OCI-LY3 (cell line): ENCODE measurements around the gene PAM.

Source experiments
- H2AFZ ChIP-seq: fragments of 200-600, 300-600 bp; shearing (Covaris generic); 2 replicates; pipeline ENCODE4 v1.6.0; 2014; ENCODE audit warnings: antibody characterized with exemption, low read depth, low read length
- H3K27ac ChIP-seq: fragments of 200-600, 300-600 bp; sonication (generic); 2 replicates; pipeline ENCODE4 v1.5.1; 2014; ENCODE audit warnings: mild to moderate bottlenecking, low read length, moderate library complexity, mixed read lengths
- H3K27me3 ChIP-seq: fragments of 200-600, 300-600 bp; sonication (generic); 2 replicates; pipeline ENCODE4 v1.6.1; 2014; ENCODE audit warnings: low read depth, low read length, mixed read lengths
- H3K36me3 ChIP-seq: fragments of 200-600, 300-600 bp; sonication (generic); replicated peaks from 2 replicates; pipeline ENCODE3; 2014; ENCODE audit warnings: low read depth, low read length, mixed read lengths
- H3K4me1 ChIP-seq: fragments of 300-600, 200-600 bp; sonication (generic); 2 replicates; pipeline ENCODE4 v1.6.1; 2014; ENCODE audit warnings: low read length, mixed read lengths
- H3K4me2 ChIP-seq: fragments of 200-600, 300-600 bp; sonication (generic); 2 replicates; pipeline ENCODE4 v1.6.1; 2014; ENCODE audit warnings: low read length, mixed read lengths
- H3K4me3 ChIP-seq: fragments of 300-600, 200-600 bp; sonication (generic); 2 replicates; pipeline ENCODE4 v1.5.1; 2014; ENCODE audit warnings: antibody characterized with exemption, mild to moderate bottlenecking, low read length, moderate library complexity
- H3K79me2 ChIP-seq: fragments of 300-600, 200-600 bp; shearing (Covaris generic); 2 replicates; pipeline ENCODE4 v1.6.1; 2014; ENCODE audit warnings: mild to moderate bottlenecking, low read length, mixed read lengths
- H3K9ac ChIP-seq: fragments of 300-600, 200-600 bp; shearing (Covaris generic); 2 replicates; pipeline ENCODE4 v1.6.0; 2014; ENCODE audit warnings: mild to moderate bottlenecking, low read length, moderate library complexity
- H3K9me3 ChIP-seq: fragments of 200-600, 300-600 bp; shearing (Covaris generic); 2 replicates; pipeline ENCODE4 v1.6.1; 2014; ENCODE audit warnings: low read length, mixed read lengths; ENCODE audit not compliant: insufficient read depth
- H4K20me1 ChIP-seq: fragments of 200-600, 300-600 bp; sonication (generic); 2 replicates; pipeline ENCODE4 v1.6.1; 2016; ENCODE audit warnings: low read length, mixed read lengths; ENCODE audit not compliant: insufficient read depth
- EZH2phosphoT487 ChIP-seq: fragments of 200-600 bp; shearing (Covaris generic); IDR thresholded peaks from 2 replicates; pipeline ENCODE4 v1.6.1; 2018; ENCODE audit warnings: antibody characterized with exemption, mixed run types, low read depth
- TF ChIP-seq, protein P1 (sequence below): fragments of 200-600, 300-600 bp; sonication (generic); IDR thresholded peaks from 2 replicates; pipeline ENCODE4 v1.5.1; 2014; ENCODE audit warnings: antibody characterized with exemption, low read length, low read depth

Gene PAM

GRCh38 chr5:102759700-102760099 is 4.6 kb downstream of the PAM start:
- no peaks in the 10 kb centered on the region for H3K36me3 ChIP-seq
- H3K27ac ChIP-seq = no peak overlapping the region
- no peaks in the 10 kb centered on the region for H3K9me3 ChIP-seq
- peaks cover 3% of the 10 kb centered on the region; the same call in 1 of the 2 replicates for H4K20me1 ChIP-seq
- H3K4me2 ChIP-seq = no peak overlapping the region
- no peaks in the 10 kb centered on the region for H3K27me3 ChIP-seq
- H2AFZ ChIP-seq = no peak overlapping the region
- H3K4me3 ChIP-seq = no peak overlapping the region
- peaks cover 33% of the 10 kb centered on the region for H3K4me1 ChIP-seq
- no peak for TF ChIP-seq EZH2phosphoT487
- TF ChIP-seq, protein P1, sequence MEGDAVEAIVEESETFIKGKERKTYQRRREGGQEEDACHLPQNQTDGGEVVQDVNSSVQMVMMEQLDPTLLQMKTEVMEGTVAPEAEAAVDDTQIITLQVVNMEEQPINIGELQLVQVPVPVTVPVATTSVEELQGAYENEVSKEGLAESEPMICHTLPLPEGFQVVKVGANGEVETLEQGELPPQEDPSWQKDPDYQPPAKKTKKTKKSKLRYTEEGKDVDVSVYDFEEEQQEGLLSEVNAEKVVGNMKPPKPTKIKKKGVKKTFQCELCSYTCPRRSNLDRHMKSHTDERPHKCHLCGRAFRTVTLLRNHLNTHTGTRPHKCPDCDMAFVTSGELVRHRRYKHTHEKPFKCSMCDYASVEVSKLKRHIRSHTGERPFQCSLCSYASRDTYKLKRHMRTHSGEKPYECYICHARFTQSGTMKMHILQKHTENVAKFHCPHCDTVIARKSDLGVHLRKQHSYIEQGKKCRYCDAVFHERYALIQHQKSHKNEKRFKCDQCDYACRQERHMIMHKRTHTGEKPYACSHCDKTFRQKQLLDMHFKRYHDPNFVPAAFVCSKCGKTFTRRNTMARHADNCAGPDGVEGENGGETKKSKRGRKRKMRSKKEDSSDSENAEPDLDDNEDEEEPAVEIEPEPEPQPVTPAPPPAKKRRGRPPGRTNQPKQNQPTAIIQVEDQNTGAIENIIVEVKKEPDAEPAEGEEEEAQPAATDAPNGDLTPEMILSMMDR = no peak
- no peak overlapping the region for H3K9ac ChIP-seq
- peaks cover 56% of the 10 kb centered on the region for H3K79me2 ChIP-seq

- TF ChIP-seq, protein P1 = no peak
- no peak for TF ChIP-seq EZH2phosphoT487
- Histone ChIP-seq H3K4me1 (peaks cover 33% of the 10 kb centered on the region), H3K9ac (no peak overlapping the region), H2AFZ (no peak overlapping the region), H4K20me1 (peaks cover 3% of the 10 kb centered on the region; the same call in 1 of the 2 replicates), H3K36me3 (no peaks in the 10 kb centered on the region), H3K27me3 (no peaks in the 10 kb centered on the region), H3K27ac (no peak overlapping the region), H3K4me3 (no peak overlapping the region), H3K9me3 (no peaks in the 10 kb centered on the region), H3K79me2 (peaks cover 52% of the 10 kb centered on the region), H3K4me2 (no peak overlapping the region)
These were observed 5.7 kb downstream of the PAM start for GRCh38 chr5:102760815-102761214.

DNA sequence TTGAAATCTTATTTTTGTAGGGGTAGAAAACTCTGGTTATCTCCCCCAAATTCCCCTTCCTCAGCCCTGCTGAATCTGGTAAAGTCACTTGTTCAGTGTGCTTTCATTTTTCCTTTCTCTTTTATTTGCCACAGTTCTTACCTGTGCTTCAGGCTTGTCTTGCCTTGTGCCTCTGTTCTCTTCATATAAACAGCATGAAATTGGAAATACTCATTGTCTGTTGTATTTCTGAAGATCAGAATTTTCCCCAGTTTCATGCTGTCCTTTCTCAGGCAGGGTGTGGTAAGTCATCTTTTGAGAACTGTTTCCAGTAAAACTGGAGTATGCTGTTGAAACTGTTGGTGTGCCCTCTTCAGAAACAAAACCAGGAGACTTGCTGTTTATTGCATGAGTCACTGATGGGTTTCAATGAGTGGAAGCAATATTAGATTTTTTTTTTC is 7.0 kb downstream of the PAM start:
- H3K36me3 ChIP-seq = no peaks in the 10 kb centered on the region
- H3K27me3 ChIP-seq = no peaks in the 10 kb centered on the region
- peak overlapping the region; percentile 27; the same call in 1 of the 2 replicates for H3K9ac ChIP-seq
- H3K27ac ChIP-seq = peak overlapping the region; percentile 40
- TF ChIP-seq, protein P1 = no peak
- TF ChIP-seq EZH2phosphoT487 = no peak
- peaks cover 46% of the 10 kb centered on the region for H3K79me2 ChIP-seq
- H4K20me1 ChIP-seq = peaks cover 3% of the 10 kb centered on the region; the same call in 1 of the 2 replicates
- no peaks in the 10 kb centered on the region for H3K9me3 ChIP-seq
- H3K4me2 ChIP-seq = peak overlapping the region; percentile 88
- H2AFZ ChIP-seq = no peak overlapping the region
- peaks cover 26% of the 10 kb centered on the region for H3K4me1 ChIP-seq
- H3K4me3 ChIP-seq = peak overlapping the region; percentile 68

- H3K4me1 ChIP-seq = peaks cover 26% of the 10 kb centered on the region
- H3K27me3 ChIP-seq = no peaks in the 10 kb centered on the region
- peak overlapping the region; percentile 68 for H3K4me3 ChIP-seq
- H3K27ac ChIP-seq = peak overlapping the region; percentile 40; the same call in 1 of the 2 replicates
- no peak overlapping the region for H2AFZ ChIP-seq
- H3K9ac ChIP-seq = peak overlapping the region; percentile 27; the same call in 1 of the 2 replicates
- peaks cover 42% of the 10 kb centered on the region for H3K79me2 ChIP-seq
- peaks cover 6% of the 10 kb centered on the region; the same call in 1 of the 2 replicates for H4K20me1 ChIP-seq
- peak overlapping the region; percentile 88 for H3K4me2 ChIP-seq
- no peaks in the 10 kb centered on the region for H3K9me3 ChIP-seq
- TF ChIP-seq EZH2phosphoT487 = no peak
- TF ChIP-seq, protein P1 = no peak
- no peaks in the 10 kb centered on the region for H3K36me3 ChIP-seq
These were observed 7.6 kb downstream of the PAM start for GRCh38 chr5:102762562-102763227.
